PC-3 (cell line): ENCODE data around the gene SAMD11. TPM values are rescaled to one million over a fixed set of nuclear protein-coding genes. Genes with fewer than 3 reads are reported as not detected.

Experiments used
- ATAC-seq: fragments of 200-7000 bp; cut with Tn5 transposase; 2 replicates; pipeline ENCODE4 v1.9.1; 2020; ENCODE audit warnings: mild to moderate bottlenecking, moderate library complexity
- BruUV-seq: library from RNA; stranded (reverse); fragments of 400-500 nt; replicated peaks from 2 replicates; lab custom pipeline; 2021; lab: Mats Ljungman, UMichigan
- CTCF ChIA-PET: fragments of 300-600 bp; sonication (Branson Sonifier 250); formaldehyde crosslinking; loops from one replicate; lab custom pipeline; 2022; ENCODE audit warnings: antibody characterized with exemption; lab: Charles Lee
- POLR2A ChIA-PET: fragments of 300-600 bp; sonication (Branson Sonifier 250); formaldehyde crosslinking; loops from one replicate; lab custom pipeline; 2022; ENCODE audit warnings: antibody characterized with exemption; ENCODE audit not compliant: unreplicated experiment; lab: Charles Lee
- DNase-seq: peaks from one replicate; pipeline ENCODE4 v3.0.0-alpha.2; 2015
- H2AFZ ChIP-seq: fragments of 300-600 bp; sonication (generic); 2 replicates; pipeline ENCODE4 v1.6.0; 2016; ENCODE audit warnings: antibody characterized with exemption, low read length
- H3F3A ChIP-seq: fragments of 300-600 bp; sonication (generic); one replicate; pipeline ENCODE4 v1.6.0; 2017; ENCODE audit warnings: antibody characterized with exemption, low read length, control low read depth, mild to moderate bottlenecking; ENCODE audit not compliant: unreplicated experiment
- H3K27ac ChIP-seq: fragments of 300-600 bp; sonication (generic); 2 replicates; pipeline ENCODE4 v1.5.1; 2016; ENCODE audit warnings: mild to moderate bottlenecking, low read length
- H3K27me3 ChIP-seq: fragments of 300-600 bp; sonication (generic); 2 replicates; pipeline ENCODE4 v1.6.1; 2016; ENCODE audit warnings: low read length, mixed read lengths
- H3K36me3 ChIP-seq: fragments of 300-600 bp; sonication (generic); 2 replicates; pipeline ENCODE4 v1.6.1; 2016; ENCODE audit warnings: low read depth, mixed run types, low read length, mixed read lengths
- H3K4me1 ChIP-seq: fragments of 300-600 bp; sonication (generic); 2 replicates; pipeline ENCODE4 v1.5.1; 2016; ENCODE audit warnings: low read length; ENCODE audit not compliant: insufficient read depth
- H3K4me2 ChIP-seq: fragments of 300-600 bp; sonication (generic); 2 replicates; pipeline ENCODE4 v1.6.0; 2016; ENCODE audit warnings: low read length
- H3K4me3 ChIP-seq: fragments of 300-600 bp; sonication (generic); 2 replicates; pipeline ENCODE4 v1.5.1; 2016; ENCODE audit warnings: mild to moderate bottlenecking, low read length, mixed read lengths
- H3K79me2 ChIP-seq: fragments of 300-600 bp; sonication (generic); 2 replicates; pipeline ENCODE4 v1.6.1; 2017; ENCODE audit warnings: low read length, mixed read lengths
- H3K9ac ChIP-seq: fragments of 300-600 bp; sonication (generic); 2 replicates; pipeline ENCODE4 v1.6.0; 2016; ENCODE audit warnings: mild to moderate bottlenecking, low read length
- H3K9me2 ChIP-seq: fragments of 300-600 bp; sonication (generic); replicated peaks from 2 replicates; pipeline ENCODE4 v1.6.1; 2016; ENCODE audit warnings: mixed run types, low read length, mixed read lengths
- H3K9me3 ChIP-seq: fragments of 300-600 bp; sonication (generic); 2 replicates; pipeline ENCODE4 v1.6.1; 2016; ENCODE audit warnings: low read length, mixed read lengths
- H4K20me1 ChIP-seq: fragments of 300-600 bp; sonication (generic); 2 replicates; pipeline ENCODE4 v1.6.1; 2016; ENCODE audit warnings: low read length, mixed read lengths
- EZH2 ChIP-seq: fragments of 300-600 bp; sonication (generic); IDR thresholded peaks from one replicate; pipeline ENCODE4 v1.6.1; 2017; ENCODE audit warnings: antibody characterized with exemption, mild to moderate bottlenecking, low read length; ENCODE audit not compliant: unreplicated experiment
- EZH2phosphoT487 ChIP-seq: fragments of 300-600 bp; sonication (generic); IDR thresholded peaks from 2 replicates; pipeline ENCODE4 v1.6.1; 2018; ENCODE audit warnings: mild to moderate bottlenecking, antibody characterized with exemption, low read length, borderline replicate concordance
- intact Hi-C: fragments of 100-400 bp; cut with micrococcal nuclease; formaldehyde crosslinking; loops from 2 replicates; pipeline ENCODE4 v1.9.0; 2023
- total RNA-seq: library from RNA; depleted of rRNA; stranded (reverse); fragments of >200 nt; gene quantifications from 2 replicates; pipeline ENCODE4 v1.2.3, GENCODE V29; 2014
- TF ChIP-seq, protein P1 (sequence below): fragments of 300-600 bp; sonication (generic); conservative IDR thresholded peaks from 2 replicates; pipeline ENCODE4 v1.5.1; 2017; ENCODE audit warnings: antibody characterized with exemption, low read depth, mild to moderate bottlenecking, low read length

The SAMD11 gene
- total RNA-seq, 1 experiment from 2014 or later: 5.8 TPM

DNA sequence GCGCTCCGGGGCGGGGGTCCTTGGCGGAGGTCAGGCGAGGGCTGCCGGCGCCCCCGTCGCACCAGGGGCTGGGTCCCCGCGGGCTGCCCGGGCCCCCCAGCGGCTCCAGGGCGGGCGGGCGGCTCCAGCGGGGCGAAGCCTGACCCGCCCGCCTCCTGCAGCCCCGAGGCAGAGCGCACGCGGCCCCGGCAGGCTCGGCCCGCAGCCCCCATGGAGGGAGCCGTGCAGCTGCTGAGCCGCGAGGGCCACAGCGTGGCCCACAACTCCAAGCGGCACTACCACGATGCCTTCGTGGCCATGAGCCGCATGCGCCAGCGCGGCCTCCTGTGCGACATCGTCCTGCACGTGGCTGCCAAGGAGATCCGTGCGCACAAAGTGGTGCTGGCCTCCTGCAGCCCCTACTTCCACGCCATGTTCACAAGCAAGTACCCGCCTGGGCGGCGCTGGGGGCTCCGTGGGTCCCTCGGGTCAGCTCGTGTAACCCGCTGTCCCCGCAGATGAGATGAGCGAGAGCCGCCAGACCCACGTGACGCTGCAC lies 37.5 kb downstream of the SAMD11 start:
- H3K4me2 ChIP-seq: peak overlapping the region; percentile 83
- CTCF ChIA-PET: no interaction called here

DNA sequence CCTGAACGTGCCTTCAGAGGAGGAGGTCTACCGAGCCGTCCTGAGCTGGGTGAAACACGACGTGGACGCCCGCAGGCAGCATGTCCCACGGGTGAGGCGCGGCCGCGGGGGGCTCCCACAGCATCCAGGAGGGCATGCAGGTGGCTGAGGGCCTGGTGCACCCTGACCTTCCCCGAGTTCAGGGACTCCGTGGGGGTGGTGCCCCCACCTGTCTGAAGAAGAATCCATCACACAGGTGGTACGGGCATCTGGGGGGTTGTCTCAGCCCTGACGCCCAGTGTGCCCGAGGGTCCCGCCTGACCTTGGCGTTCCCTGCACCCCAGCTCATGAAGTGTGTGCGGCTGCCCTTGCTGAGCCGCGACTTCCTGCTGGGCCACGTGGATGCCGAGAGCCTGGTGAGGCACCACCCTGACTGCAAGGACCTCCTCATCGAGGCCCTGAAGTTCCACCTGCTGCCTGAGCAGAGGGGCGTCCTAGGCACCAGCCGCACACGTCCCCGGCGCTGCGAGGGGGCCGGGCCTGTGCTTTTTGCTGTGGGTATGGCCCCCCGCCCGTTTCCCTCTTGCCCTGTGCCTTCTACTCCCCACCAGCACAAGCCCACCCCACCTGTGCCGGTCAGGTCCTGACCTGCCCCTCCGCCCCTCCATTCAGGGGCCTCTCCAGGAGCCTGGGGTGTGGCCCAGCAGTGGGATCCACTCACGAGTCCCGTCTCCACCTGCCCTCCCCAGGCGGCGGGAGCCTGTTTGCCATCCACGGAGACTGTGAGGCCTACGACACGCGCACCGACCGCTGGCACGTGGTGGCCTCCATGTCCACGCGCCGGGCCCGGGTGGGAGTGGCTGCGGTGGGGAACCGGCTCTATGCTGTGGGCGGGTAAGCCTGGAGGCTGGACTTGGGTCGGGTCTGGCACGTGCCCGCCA lies 38.9 kb downstream of the SAMD11 start:
- Histone ChIP-seq H3F3A (no peaks in the 10 kb centered on the region), H4K20me1 (no peaks in the 10 kb centered on the region), H3K4me3 (no peak overlapping the region), H3K9ac (no peak overlapping the region), H3K79me2 (peaks cover 22% of the 10 kb centered on the region), H3K36me3 (no peaks in the 10 kb centered on the region), H3K9me3 (no peaks in the 10 kb centered on the region), H3K27me3 (no peaks in the 10 kb centered on the region), H2AFZ (no peak overlapping the region), H3K27ac (no peak overlapping the region), H3K4me2 (no peak overlapping the region), H3K4me1 (peaks cover 24% of the 10 kb centered on the region), H3K9me2 (no peaks in the 10 kb centered on the region)
- no TSS peak for BruUV-seq
- ChIA-PET POLR2A (no interaction called here), CTCF (no interaction called here)
- DNase-seq (no peak), ATAC-seq (no peak)
- TF ChIP-seq, protein P1, sequence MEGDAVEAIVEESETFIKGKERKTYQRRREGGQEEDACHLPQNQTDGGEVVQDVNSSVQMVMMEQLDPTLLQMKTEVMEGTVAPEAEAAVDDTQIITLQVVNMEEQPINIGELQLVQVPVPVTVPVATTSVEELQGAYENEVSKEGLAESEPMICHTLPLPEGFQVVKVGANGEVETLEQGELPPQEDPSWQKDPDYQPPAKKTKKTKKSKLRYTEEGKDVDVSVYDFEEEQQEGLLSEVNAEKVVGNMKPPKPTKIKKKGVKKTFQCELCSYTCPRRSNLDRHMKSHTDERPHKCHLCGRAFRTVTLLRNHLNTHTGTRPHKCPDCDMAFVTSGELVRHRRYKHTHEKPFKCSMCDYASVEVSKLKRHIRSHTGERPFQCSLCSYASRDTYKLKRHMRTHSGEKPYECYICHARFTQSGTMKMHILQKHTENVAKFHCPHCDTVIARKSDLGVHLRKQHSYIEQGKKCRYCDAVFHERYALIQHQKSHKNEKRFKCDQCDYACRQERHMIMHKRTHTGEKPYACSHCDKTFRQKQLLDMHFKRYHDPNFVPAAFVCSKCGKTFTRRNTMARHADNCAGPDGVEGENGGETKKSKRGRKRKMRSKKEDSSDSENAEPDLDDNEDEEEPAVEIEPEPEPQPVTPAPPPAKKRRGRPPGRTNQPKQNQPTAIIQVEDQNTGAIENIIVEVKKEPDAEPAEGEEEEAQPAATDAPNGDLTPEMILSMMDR: no peak
- no peak for TF ChIP-seq EZH2
- TF ChIP-seq EZH2phosphoT487: no peak
- intact Hi-C loops: no loop called here

More for the DNA sequence above, 37.5 kb downstream of the SAMD11 start:
- Histone ChIP-seq H3K9ac (peak overlapping the region; percentile 48; the same call in 1 of the 2 replicates), H3F3A (no peaks in the 10 kb centered on the region), H3K36me3 (peaks cover 5% of the 10 kb centered on the region), H3K79me2 (peaks cover 29% of the 10 kb centered on the region), H3K27me3 (no peaks in the 10 kb centered on the region), H3K9me2 (no peaks in the 10 kb centered on the region), H3K27ac (no peak overlapping the region), H3K9me3 (no peaks in the 10 kb centered on the region), H2AFZ (no peak overlapping the region), H3K4me3 (peak overlapping the region; percentile 70), H4K20me1 (peaks cover 5% of the 10 kb centered on the region; the same call in 1 of the 2 replicates), H3K4me1 (peaks cover 22% of the 10 kb centered on the region)
- ATAC-seq: no peak
- DNase-seq: no peak
- POLR2A ChIA-PET: no interaction called here
- TF ChIP-seq EZH2 (no peak), EZH2phosphoT487 (no peak)
- TF ChIP-seq, protein P1: no peak
- intact Hi-C loops: no loop called here
- no TSS peak for BruUV-seq

DNA sequence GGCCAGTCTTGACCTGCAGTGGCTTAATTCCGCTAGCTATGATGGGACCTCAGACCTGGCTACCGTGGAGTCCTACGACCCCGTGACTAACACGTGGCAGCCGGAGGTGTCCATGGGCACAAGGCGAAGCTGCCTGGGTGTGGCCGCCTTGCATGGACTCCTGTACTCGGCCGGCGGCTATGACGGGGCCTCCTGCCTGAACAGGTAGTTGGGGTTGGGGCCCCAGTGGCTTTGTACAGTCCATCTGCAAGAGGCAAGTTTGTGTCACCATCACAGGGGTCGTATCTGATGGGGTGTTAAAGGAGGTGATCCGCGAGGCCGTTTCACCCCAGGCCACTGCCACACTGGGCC lies 39.6 kb downstream of the SAMD11 start:
- H4K20me1 ChIP-seq: no peaks in the 10 kb centered on the region
- intact Hi-C loops: no loop called here
- BruUV-seq: no TSS peak
- ATAC-seq (no peak), DNase-seq (no peak)
- CTCF ChIA-PET: no interaction called here
- H3K36me3 ChIP-seq: no peaks in the 10 kb centered on the region
- TF ChIP-seq EZH2 (no peak), EZH2phosphoT487 (no peak)
- TF ChIP-seq, protein P1: no peak
- no peaks in the 10 kb centered on the region for H3F3A ChIP-seq
- H3K9me2 ChIP-seq: no peaks in the 10 kb centered on the region
- H3K4me1 ChIP-seq: peaks cover 27% of the 10 kb centered on the region
- peaks cover 22% of the 10 kb centered on the region for H3K79me2 ChIP-seq
- no peak overlapping the region for H3K4me2 ChIP-seq
- no peak overlapping the region for H3K4me3 ChIP-seq
- no peak overlapping the region for H3K27ac ChIP-seq
- no peak overlapping the region for H2AFZ ChIP-seq
- no peaks in the 10 kb centered on the region for H3K27me3 ChIP-seq
- POLR2A ChIA-PET: no interaction called here
- no peak overlapping the region for H3K9ac ChIP-seq
- H3K9me3 ChIP-seq: no peaks in the 10 kb centered on the region
